GM13976 (cell line): ENCODE results near the gene CD99L2.

Experiments used
- DNase-seq: peaks from one replicate; pipeline ENCODE4 v3.0.0; 2012; ENCODE audit warnings: low spot score
- CTCF ChIP-seq: IDR thresholded peaks from 2 replicates; pipeline ENCODE4 v1.5.1; 2012; ENCODE audit warnings: borderline replicate concordance, mild to moderate bottlenecking; ENCODE audit not compliant: insufficient read depth; ENCODE audit errors: extremely low read depth, missing control alignments, control extremely low read depth
- in situ Hi-C: fragments of 300-500 bp; cut with MboI; formaldehyde crosslinking; loops from one replicate; pipeline ENCODE4 v1.12.0; 2022; ENCODE audit warnings: low sequenced_read_pairs, mixed read lengths, inconsistent platforms; ENCODE audit not compliant: unreplicated experiment

The CD99L2 gene

GRCh38 chrX:150935467-150935866 lies 37.0 kb upstream of the CD99L2 start:
- DNase-seq = no peak
- in situ Hi-C loops = no loop called here
- TF ChIP-seq CTCF = no peak

- no peak for TF ChIP-seq CTCF
- DNase-seq = no peak
- in situ Hi-C loops = no loop called here
Measured at GRCh38 chrX:150934453-150934852, 36.0 kb upstream of the CD99L2 start.

GRCh38 chrX:150933945-150934350 lies 35.5 kb upstream of the CD99L2 start:
- no peak for DNase-seq
- in situ Hi-C loops = no loop called here
- TF ChIP-seq CTCF = no peak

GRCh38 chrX:150929058-150929457 lies 30.6 kb upstream of the CD99L2 start:
- DNase-seq = no peak
- in situ Hi-C loops = no loop called here
- TF ChIP-seq CTCF = no peak

GRCh38 chrX:150926791-150927190 lies 28.3 kb upstream of the CD99L2 start:
- TF ChIP-seq CTCF = no peak
- in situ Hi-C loops = no loop called here
- DNase-seq = no peak

GRCh38 chrX:150926304-150926703 lies 27.8 kb upstream of the CD99L2 start:
- no peak for TF ChIP-seq CTCF
- in situ Hi-C loops = no loop called here
- DNase-seq = no peak

- TF ChIP-seq CTCF = no peak
- DNase-seq = no peak
- in situ Hi-C loops = no loop called here
Measured at GRCh38 chrX:150919401-150919800, 20.9 kb upstream of the CD99L2 start.
